Measurements from ENCODE around the gene TP53I3. TPM values are rescaled to one million over a fixed set of nuclear protein-coding genes. Genes with fewer than 3 reads are reported as not detected.

The TP53I3 gene
- polyA plus RNA-seq, 2 donors, result 116 to 123 TPM

GRCh38 chr2:24038786-24039499, 45.7 kb downstream of the TP53I3 start:
- WGBS, 2 donors, result 89 to 97% methylated on average over 9 of the region's 9 CpGs
- H3K27me3 ChIP-seq (ENCODE audit: control insufficient read depth in 1 of 2, insufficient read depth in 2 of 2, low read length in 2 of 2), result no peaks in the 10 kb centered on the region
- H3K36me3 ChIP-seq (ENCODE audit: control insufficient read depth in 2 of 2, insufficient read depth in 2 of 2, low read length in 1 of 2), result peaks cover 7 to 9% of the 10 kb centered on the region in 2 donors
- H3K4me3 ChIP-seq (ENCODE audit: low read depth in 1 of 2, low read length in 2 of 2), result no peak overlapping the region
- H3K27ac ChIP-seq (ENCODE audit: low read depth in 2 of 2, low read length in 1 of 2), result no peak overlapping the region
- no peaks in the 10 kb centered on the region for H3K9me3 ChIP-seq (ENCODE audit: control insufficient read depth in 2 of 2, insufficient read depth in 1 of 2, low read depth in 1 of 2, low read length in 1 of 2)
- no peaks in the 10 kb centered on the region for H3K4me1 ChIP-seq (ENCODE audit: control insufficient read depth in 2 of 2, insufficient read depth in 2 of 2, low read length in 1 of 2)

Other genes with a start within 250 kb of the TP53I3 start
- 1 to 10 TPM; 4.0 to 5.8 TPM for gene ATAD2B, start 157.7 kb downstream of the TP53I3 start, polyA plus RNA-seq
- 1 to 10 TPM; 5.8 to 6.4 TPM for gene UBXN2A, start 144.4 kb downstream of the TP53I3 start, polyA plus RNA-seq
- gene MFSD2B, start 74.7 kb downstream of the TP53I3 start, polyA plus RNA-seq, result under 1 TPM; 0.05 to 0.08 TPM
- gene WDCP, start 37.4 kb downstream of the TP53I3 start, polyA plus RNA-seq, result 1 to 10 TPM; 1.2 to 1.9 TPM
- gene FKBP1B, start 35.1 kb downstream of the TP53I3 start, polyA plus RNA-seq, result 1 to 10 TPM; 6.7 to 7.6 TPM
- 100 to 1,000 TPM in 1 of 2 donors, 10 to 100 TPM in 1; 92.1 to 139 TPM for gene SF3B6, start 8.5 kb downstream of the TP53I3 start, polyA plus RNA-seq
- gene PFN4, start 38.5 kb upstream of the TP53I3 start, polyA plus RNA-seq, result under 1 TPM; 0.39 to 0.55 TPM
- gene FAM228B, start 38.6 kb upstream of the TP53I3 start, polyA plus RNA-seq, result 1 to 10 TPM; 4.8 to 9.0 TPM
- under 1 TPM; 0.16 to 0.22 TPM for gene FAM228A, start 90.2 kb upstream of the TP53I3 start, polyA plus RNA-seq

All from esophagus (tissue), 2 donors.